AG04450 (cell line): ENCODE measurements around the gene CTAGE1. TPM values are rescaled to one million over a fixed set of nuclear protein-coding genes. Genes with fewer than 3 reads are reported as not detected.

Experiments
- CTCF ChIA-PET: fragments of 300-600, 350-600 bp; formaldehyde crosslinking; extraction: SDS; loops from one replicate; lab custom pipeline; 2022; ENCODE audit warnings: antibody characterized with exemption, inconsistent platforms; lab: Charles Lee
- POLR2A ChIA-PET: fragments of 350-600 bp; formaldehyde crosslinking; extraction: SDS; loops from one replicate; lab custom pipeline; 2021; ENCODE audit warnings: antibody characterized with exemption, inconsistent platforms; lab: Yijun Ruan, JAX
- DNase-seq: peaks from one replicate; pipeline ENCODE4 v3.0.0-alpha.2; 2011; ENCODE audit warnings: low read depth, low spot score
- H3K27ac ChIP-seq: one replicate; pipeline ENCODE4 v1.5.1; 2012; ENCODE audit warnings: low read depth, low read length, control low read depth
- H3K27me3 ChIP-seq: one replicate; pipeline ENCODE4 v1.6.0; 2012; ENCODE audit warnings: low read length; ENCODE audit not compliant: control insufficient read depth, insufficient read depth
- H3K4me3 ChIP-seq: 2 replicates; pipeline ENCODE4 v1.5.1; 2011; ENCODE audit warnings: mild to moderate bottlenecking, low read depth, low read length, control low read depth
- H3K9me3 ChIP-seq: 2 replicates; pipeline ENCODE4 v1.5.1; 2012; ENCODE audit warnings: low read length; ENCODE audit not compliant: control insufficient read depth, insufficient read depth
- polyA plus RNA-seq: library from polyadenylated mRNA; depleted of rRNA; stranded (reverse); fragments of >200 nt; gene quantifications from 2 replicates; pipeline ENCODE4 v1.2.3, GENCODE V29; 2011
- TF ChIP-seq, protein P1 (sequence below): IDR thresholded peaks from 2 replicates; pipeline ENCODE4 v1.5.1; 2011; ENCODE audit warnings: low read depth, low read length, control low read depth, inconsistent platforms

The CTAGE1 gene
- polyA plus RNA-seq, 1 experiment = not detected

DNA sequence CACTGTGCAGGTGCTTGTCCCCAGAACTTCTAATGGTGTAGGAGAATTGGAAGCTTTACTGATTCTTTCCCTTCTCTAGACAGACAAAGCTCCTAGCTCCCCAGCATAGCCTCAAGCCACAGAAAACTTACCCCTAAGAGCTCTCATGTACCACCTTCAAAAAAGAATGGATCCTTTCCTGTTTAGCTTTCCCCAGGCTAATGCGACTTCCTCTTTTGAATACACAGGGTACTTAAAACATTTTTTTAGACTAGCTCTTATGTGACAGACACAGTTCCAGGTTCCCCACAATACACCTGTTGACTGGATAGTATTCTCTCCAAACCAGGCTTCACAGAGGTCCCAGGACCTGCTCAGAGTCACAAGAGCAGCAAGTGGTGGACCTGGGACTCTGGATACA lies 8.3 kb downstream of the CTAGE1 start:
- ChIA-PET CTCF (no interaction called here), POLR2A (no interaction called here)
- no peak overlapping the region for H3K27ac ChIP-seq
- TF ChIP-seq, protein P1, sequence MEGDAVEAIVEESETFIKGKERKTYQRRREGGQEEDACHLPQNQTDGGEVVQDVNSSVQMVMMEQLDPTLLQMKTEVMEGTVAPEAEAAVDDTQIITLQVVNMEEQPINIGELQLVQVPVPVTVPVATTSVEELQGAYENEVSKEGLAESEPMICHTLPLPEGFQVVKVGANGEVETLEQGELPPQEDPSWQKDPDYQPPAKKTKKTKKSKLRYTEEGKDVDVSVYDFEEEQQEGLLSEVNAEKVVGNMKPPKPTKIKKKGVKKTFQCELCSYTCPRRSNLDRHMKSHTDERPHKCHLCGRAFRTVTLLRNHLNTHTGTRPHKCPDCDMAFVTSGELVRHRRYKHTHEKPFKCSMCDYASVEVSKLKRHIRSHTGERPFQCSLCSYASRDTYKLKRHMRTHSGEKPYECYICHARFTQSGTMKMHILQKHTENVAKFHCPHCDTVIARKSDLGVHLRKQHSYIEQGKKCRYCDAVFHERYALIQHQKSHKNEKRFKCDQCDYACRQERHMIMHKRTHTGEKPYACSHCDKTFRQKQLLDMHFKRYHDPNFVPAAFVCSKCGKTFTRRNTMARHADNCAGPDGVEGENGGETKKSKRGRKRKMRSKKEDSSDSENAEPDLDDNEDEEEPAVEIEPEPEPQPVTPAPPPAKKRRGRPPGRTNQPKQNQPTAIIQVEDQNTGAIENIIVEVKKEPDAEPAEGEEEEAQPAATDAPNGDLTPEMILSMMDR = no peak
- H3K9me3 ChIP-seq = peaks cover 5% of the 10 kb centered on the region; the same call in 1 of the 2 replicates
- H3K4me3 ChIP-seq = no peak overlapping the region
- DNase-seq = no peak
- H3K27me3 ChIP-seq = peaks cover 10% of the 10 kb centered on the region

DNA sequence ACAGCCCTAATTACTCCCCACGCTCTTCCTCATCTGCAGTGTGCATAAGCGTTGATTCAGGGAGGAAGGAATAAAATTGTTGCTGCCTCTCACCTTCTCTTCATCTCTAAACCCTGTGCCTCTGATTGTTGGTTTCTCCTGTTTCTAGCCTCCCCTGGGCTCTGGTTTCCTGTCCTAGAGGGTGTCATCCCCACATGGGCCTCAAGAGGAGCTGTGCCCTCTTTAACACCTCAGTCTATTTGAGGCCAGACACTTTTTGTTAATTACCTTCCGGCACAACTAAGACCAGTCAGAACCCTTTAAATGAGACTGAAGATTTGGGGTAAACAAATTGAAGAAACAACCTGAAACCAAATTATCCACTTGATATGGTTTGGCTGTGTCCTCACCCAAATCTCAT lies 9.7 kb downstream of the CTAGE1 start:
- DNase-seq = no peak
- Histone ChIP-seq H3K27ac (no peak overlapping the region), H3K9me3 (peaks cover 5% of the 10 kb centered on the region; the same call in 1 of the 2 replicates), H3K4me3 (no peak overlapping the region), H3K27me3 (peaks cover 10% of the 10 kb centered on the region)
- TF ChIP-seq, protein P1 = no peak
- CTCF ChIA-PET = interaction anchor here (0.8 kb wide), 1 partner anchor 52 kb away, joined by 4 read pairs; no protein-coding TSS in a partner anchor
- POLR2A ChIA-PET = no interaction called here

DNA sequence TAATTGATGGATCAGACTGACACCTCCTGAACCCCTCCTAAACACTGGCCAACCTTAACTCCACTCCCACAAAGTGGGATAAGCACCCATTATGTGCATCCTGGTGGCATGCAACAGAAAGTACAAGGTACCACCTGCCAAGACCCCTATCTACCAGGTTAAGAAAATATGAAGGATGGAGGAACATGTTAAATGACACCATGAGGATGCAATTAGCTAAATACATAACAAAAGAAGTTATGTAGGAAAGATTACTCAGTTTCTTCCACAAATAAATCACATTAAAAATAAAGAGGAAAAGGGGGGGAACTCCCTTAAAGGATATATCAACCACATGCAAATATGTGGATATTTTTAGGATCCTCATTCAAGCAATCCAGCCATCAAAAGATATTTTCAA lies 12.6 kb downstream of the CTAGE1 start:
- no peak overlapping the region for H3K4me3 ChIP-seq
- H3K27me3 ChIP-seq = peaks cover 8% of the 10 kb centered on the region
- H3K27ac ChIP-seq = no peak overlapping the region
- no peak for DNase-seq
- ChIA-PET CTCF (interaction anchor here (0.6 to 1.6 kb wide), 2 partner anchors 8 to 776 kb away, joined by 4 read pairs; no protein-coding TSS in a partner anchor), POLR2A (no interaction called here)
- H3K9me3 ChIP-seq = peaks cover 5% of the 10 kb centered on the region; the same call in 1 of the 2 replicates
- TF ChIP-seq, protein P1 = no peak

DNA sequence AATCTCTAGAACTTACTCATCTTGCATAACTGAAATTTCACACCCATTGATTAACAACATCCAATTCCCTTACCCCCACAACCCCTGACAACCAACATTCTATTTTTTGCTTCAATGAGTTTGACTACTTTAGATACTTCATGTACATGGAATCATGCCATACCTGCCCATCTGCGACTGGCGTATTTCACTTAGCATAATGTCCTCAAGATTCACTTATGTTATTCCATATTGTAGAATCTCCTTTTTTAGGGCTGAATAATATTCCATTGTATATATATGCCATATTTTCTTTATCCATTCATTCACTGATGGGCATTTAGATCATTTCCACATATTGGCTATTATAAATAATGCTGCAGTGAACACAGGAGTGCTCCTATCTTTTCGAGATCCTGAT lies 13.8 kb downstream of the CTAGE1 start:
- H3K27me3 ChIP-seq = peaks cover 5% of the 10 kb centered on the region
- TF ChIP-seq, protein P1 = no peak
- POLR2A ChIA-PET = no interaction called here
- H3K27ac ChIP-seq = no peak overlapping the region
- H3K4me3 ChIP-seq = no peak overlapping the region
- CTCF ChIA-PET = no interaction called here
- DNase-seq = no peak
- H3K9me3 ChIP-seq = peaks cover 5% of the 10 kb centered on the region; the same call in 1 of the 2 replicates

DNA sequence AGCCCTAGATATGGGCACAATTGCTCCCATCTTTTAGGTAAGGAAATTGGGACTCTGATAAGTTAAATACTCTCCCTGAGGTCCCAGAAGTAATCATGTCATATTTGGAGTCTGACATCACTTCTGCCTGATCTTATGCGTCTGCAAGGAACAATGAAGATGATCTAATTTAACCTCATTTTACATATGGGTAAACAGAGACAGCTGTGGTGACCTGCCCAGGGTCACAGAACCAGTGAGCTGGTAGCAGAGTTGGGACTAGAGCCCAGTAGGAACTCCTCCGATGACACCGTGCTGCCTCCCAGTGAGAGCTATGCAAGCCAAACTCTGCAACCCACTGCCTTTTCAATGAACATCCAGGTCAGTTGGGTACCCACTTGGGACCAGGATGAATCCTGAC lies 17.8 kb downstream of the CTAGE1 start:
- H3K27me3 ChIP-seq = no peaks in the 10 kb centered on the region
- no peak overlapping the region for H3K27ac ChIP-seq
- POLR2A ChIA-PET = no interaction called here
- no peak overlapping the region for H3K4me3 ChIP-seq
- CTCF ChIA-PET = no interaction called here
- DNase-seq = no peak
- H3K9me3 ChIP-seq = no peaks in the 10 kb centered on the region
- TF ChIP-seq, protein P1 = no peak
